Stimulated activated naive CD8-positive, alpha-beta T cell treated with anti-CD3 and anti-CD28 coated beads, Interleukin-15, Interleukin-2, amounts not matched to agents 100 U/mL and 50 U/mL, for 24 hours (primary cell): ENCODE results near the gene MRPS34.

ENCODE experiments used
- ATAC-seq: fragments of 150-1000 bp; cut with Tn5 transposase; one replicate; pipeline ENCODE4 v1.10.0; 2021
- DNase-seq: peaks from one replicate; pipeline ENCODE4 v3.0.0; 2021

MRPS34 gene

DNA sequence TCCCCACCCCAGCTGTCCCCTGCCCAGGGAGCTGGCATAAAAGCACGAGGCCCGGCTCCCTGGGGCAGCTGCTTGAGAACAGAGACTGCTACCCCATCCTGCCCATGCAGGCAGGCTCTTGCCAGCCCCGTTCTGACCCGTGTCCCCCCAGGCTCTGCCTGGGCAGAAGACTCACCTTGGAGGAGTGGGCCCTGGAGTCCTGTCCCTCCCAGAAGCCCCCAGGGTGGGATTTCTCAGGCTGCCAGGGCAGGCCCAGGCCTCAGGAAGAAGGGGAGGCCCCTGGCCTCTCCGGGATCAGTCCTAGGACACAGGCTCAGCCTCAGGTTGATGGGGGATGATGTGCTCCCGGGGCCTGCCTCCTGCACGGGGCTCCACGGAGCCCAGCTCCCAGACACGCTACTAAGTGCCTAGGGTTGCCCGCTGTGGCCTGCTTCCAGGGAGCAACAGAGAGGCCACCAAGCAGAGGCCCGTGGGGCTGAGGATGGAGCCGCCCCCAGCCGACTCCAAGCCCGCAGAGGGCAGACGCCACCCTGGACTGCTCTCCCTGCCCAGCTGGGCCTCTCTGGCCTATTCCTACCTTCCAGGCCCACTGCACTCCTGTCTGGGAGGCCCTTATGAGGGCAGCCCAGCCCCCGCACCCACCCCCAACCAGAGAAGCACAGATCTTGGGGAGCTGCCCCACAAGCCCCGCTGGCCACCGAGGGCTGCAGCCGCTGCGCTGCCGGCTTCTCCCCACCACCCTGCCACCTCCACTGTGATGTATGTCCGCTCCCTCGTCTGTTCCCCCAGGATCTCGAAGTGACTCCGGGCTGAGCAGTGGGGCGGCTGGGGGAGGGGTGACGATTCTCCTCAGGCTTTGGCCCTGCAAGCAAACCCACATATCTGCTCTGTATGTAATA lies 3.3 kb downstream of the MRPS34 start:
- ATAC-seq (no peak), DNase-seq (no peak)

DNA sequence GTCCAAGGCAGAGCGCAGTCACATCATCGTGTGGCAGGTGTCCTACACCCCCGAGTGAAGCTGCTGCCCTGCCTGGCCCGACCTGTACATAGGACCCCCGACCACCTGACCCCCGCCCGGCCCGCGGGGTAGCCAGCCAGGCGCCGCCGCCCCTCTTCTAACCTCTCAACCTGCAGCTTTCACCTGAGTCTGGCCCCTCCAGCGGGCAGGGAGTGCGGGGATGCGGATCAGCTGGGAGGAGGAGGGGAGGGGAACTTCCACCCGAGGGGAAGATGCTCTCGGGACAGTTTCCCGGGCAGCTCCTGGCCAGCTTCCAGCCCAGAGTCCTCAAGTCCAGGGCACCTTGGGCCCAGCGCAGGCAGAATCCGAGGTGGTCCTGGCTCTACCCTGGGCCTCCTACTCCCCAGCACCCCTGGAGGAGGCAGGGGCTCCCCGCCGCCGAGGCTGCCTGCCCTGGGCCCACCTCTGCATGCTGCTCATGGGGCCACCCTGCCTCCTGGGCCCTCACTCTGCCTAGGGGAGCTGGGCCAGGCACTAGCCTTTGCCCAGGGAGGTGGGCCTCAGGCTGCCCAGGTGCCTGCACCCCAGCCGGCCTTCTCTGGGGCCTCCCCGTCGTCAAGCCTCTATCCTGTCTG lies 4.0 kb downstream of the MRPS34 start:
- ATAC-seq (no peak), DNase-seq (no peak)

DNA sequence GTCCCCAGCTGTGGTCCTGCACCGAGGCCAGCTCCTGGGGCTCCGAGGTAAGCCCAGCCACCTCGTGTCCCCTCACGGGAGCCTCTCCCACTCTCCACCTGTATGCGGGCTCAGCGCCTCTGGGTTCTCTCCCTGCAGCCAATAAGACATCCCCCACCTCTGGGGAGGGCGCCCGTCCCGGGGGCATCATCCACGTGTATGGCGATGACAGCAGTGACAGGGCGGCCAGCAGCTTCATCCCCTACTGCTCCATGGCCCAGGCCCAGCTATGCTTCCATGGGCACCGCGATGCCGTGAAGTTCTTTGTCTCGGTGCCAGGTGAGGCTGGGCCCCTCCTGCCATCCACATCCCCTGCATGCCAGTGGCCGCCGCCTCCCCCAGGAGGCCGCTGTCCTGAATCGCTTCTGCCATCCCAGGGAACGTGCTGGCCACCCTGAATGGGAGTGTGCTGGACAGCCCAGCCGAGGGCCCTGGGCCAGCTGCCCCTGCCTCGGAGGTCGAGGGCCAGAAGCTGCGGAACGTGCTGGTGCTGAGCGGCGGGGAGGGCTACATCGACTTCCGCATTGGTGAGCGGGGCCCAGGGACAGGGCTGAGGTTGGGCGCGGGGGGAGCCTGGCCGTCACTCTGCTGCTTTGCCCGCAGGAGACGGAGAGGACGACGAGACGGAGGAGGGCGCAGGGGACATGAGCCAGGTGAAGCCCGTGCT lies 4.7 kb downstream of the MRPS34 start:
- no peak for ATAC-seq
- no peak for DNase-seq

DNA sequence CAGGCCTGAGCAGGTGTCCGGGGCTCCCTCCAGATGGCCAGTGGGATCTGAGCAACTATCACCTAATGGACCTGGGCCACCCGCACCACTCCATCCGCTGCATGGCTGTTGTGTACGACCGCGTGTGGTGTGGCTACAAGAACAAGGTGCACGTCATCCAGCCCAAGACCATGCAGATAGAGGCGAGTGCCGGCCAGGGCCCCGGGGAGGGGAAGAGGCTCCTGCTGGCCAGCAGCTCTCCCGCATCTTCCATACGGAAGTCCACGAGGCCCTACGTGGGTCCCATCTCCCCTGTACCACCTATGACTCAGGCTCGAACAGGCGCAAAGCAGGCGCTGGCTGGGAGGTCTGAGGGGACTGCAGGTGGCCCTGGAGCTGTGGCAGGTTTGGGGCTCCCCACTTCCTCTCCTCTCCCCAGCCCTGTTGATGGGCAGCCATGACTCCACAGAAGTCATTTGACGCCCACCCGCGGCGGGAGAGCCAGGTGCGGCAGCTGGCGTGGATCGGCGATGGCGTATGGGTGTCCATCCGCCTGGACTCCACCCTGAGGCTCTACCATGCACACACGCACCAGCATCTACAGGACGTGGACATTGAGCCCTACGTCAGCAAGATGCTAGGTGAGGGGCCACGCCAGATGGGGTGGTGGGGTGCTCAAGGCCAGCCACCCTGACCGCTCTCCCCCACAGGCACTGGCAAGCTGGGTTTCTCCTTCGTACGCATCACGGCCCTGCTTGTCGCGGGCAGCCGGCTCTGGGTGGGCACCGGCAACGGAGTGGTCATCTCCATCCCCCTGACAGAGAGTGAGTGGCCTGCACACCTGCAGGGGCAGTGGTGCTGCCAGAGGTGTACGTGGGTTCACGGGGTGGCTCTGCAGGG lies 5.6 kb downstream of the MRPS34 start:
- ATAC-seq (no peak), DNase-seq (no peak)

DNA sequence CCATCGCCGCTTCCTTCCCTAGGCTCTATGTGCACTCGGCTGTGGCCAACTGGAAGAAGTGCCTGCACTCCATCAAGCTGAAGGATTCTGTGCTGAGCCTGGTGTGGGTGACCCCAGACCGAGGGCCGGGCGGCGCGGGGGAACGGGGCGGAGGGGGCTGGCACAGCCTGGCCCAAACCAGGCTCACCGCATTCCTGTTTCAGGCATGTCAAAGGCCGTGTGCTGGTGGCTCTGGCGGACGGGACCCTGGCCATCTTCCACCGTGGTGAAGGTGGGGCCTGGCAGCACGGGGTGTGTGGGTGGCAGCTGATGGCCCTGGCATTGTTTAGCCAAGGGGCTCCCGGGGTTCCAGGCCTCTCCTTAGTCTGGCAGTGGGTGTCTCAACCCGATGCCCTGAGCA lies 6.2 kb downstream of the MRPS34 start:
- ATAC-seq, result no peak

GRCh38 chr16:1766231-1766630 lies 6.7 kb downstream of the MRPS34 start:
- ATAC-seq, result no peak
- DNase-seq, result no peak

More for the DNA sequence above, 6.2 kb downstream of the MRPS34 start:
- no peak for DNase-seq

DNA sequence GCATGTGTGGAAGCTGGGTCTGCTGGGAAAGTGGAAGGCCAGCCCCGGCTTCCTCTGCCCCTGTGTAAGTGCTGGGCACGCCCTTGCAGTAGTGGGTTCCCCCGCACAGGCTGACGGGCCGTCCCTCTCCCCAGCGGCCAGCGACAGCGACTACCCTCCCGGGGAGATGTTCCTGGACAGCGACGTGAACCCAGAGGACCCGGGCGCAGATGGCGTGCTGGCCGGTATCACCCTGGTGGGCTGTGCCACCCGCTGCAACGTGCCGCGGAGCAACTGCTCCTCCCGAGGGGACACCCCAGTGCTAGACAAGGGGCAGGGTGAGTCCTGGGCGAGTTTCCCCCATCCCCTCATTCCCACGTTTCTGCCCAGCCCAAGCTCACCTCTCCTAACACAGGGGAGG lies 7.1 kb downstream of the MRPS34 start:
- no peak for ATAC-seq
- no peak for DNase-seq

- DNase-seq, result no peak
- ATAC-seq, result no peak
Measured at GRCh38 chr16:1764971-1765370, 8.0 kb downstream of the MRPS34 start.

GRCh38 chr16:1763521-1764511 lies 9.1 kb downstream of the MRPS34 start:
- DNase-seq, result no peak

GRCh38 chr16:1762879-1763520 lies 9.9 kb downstream of the MRPS34 start:
- DNase-seq (no peak), ATAC-seq (no peak)

More at GRCh38 chr16:1763521-1764511, 9.1 kb downstream of the MRPS34 start:
- no peak for ATAC-seq

GRCh38 chr16:1762196-1762878 lies 10.6 kb downstream of the MRPS34 start:
- ATAC-seq, result no peak
- DNase-seq, result no peak

DNA sequence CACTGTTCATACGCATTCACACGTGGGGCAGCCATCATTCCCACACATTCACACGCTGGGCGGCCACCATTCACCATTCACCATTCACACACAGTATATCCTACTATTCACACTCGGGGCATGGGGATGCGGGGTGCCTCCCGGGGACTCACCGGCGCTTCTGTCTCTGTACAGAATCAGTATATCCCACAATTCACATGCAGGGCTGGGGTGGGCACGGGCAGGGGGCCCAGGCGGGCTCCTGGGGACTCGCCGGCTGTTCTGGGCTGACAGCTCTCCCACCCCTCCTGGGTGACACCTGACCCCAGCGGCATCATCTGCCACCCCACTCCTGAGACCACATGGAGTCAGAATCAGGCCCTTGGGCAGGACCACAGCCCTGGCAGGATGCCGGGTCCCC lies 11.2 kb downstream of the MRPS34 start:
- ATAC-seq (no peak), DNase-seq (no peak)

DNA sequence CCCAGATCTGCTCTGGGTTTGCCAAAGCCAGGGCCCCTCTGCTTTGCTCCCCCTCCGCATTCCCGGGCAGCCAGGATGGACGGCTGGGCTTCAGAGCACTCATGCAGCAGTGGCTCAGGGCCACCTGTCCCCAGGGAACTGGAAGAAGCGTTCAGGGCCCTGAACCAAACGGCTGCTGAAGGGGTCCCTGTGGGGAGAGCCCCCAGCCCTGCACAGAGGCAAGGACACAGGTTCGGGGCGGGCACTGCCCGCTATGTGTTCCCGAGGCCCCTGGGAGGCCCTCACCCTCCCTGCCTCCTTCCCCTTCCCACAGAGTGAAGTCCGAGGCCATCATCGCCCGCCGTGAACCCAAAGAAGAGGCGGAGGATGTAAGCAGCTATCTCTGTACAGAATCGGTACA lies 12.0 kb downstream of the MRPS34 start:
- no peak for DNase-seq
- no peak for ATAC-seq

DNA sequence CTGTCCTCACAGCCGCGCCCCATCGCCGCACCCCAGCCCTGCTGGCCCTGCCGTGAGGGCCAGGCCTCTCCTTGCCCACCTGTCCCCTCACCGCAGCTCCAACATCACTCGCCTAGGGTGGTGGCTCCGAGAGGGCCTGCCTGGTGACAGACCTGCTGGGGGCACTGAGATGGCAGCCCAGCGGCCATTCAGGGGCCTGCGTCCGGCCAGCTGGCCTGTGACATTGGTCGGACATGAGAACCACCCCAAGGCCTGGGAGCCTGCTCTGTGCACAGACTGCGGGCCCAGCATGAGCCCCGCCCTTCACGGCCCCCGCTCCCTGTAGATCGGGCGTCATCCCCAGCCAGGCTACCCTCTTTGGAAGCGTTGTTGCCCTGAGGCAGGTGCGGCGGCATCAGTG lies 13.4 kb downstream of the MRPS34 start:
- ATAC-seq (no peak), DNase-seq (no peak)

DNA sequence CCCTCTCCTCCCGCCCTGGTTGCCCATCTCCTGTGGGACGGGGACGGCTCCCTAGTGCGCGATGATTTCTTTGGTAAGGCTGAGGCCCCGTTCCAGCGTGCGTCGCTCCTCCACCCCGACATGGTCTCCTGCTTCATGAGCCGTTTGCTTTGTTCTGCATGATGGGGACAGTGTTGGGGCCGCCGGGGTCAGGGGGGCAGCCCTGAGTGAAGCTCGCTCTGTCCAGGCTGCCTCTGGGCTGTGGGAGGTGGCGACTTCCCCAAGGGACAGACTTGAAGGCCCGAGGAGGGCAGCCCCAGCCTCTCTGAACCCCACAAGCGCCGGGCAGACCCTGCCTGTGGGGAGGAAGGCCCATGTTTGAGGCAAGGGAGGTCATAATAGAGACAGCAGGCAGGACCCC lies 14.0 kb downstream of the MRPS34 start:
- ATAC-seq (no peak), DNase-seq (no peak)

DNA sequence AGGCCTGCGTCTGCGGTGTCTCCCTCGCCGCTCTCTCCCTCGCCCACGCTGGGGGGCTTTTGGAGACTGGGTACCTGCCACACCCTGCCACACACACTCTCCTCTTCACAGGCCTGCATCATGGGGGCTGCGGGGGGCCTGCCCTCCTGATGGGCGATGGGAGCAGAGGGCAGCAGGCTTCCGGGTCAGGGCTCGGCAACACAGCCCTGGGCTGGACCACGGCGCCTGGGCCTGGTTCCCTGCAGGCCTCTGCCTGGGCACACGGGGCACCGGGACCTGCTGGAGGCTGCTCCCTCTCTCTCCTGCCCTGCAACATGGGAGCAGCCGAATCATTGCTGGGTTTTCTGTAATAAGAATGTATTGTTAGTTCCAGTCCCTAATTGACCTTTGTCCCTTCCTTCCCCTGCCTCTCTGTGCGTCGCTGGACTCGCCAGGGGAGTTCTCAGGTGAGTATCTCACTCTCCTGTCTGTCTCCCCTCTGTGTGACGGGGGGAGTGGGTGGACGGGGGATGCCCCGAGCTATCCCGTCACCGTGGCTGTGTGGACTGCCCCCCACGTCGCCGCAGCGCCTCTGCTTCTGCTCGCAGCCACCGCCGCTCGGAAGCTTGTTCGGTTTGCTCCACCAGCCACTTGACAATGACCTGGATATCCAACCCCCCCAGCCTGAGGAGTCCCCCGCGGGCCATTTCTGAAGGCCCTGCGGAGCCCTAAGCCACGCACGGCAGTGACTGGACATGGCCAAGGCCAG lies 15.0 kb downstream of the MRPS34 start:
- DNase-seq (no peak), ATAC-seq (no peak)

DNA sequence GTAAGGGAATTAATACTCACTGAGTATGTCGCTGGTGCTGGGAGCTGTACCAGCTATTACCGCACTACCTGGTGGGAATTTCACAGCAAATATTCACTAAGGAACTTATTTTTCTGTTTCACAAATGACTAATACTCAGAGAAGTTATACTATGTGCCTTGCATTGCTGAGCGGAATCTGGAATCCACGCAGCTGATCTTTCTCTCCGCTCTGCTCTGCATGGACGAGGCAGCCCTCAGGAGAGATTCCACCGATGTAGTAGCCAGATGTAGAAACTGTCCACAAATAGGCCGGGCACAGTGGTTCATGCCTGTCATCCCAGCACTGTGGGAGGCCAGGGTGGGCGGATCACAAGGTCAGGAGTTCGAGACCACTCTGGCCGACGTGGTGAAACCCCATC lies 18.7 kb downstream of the MRPS34 start:
- ATAC-seq (no peak), DNase-seq (no peak)

DNA sequence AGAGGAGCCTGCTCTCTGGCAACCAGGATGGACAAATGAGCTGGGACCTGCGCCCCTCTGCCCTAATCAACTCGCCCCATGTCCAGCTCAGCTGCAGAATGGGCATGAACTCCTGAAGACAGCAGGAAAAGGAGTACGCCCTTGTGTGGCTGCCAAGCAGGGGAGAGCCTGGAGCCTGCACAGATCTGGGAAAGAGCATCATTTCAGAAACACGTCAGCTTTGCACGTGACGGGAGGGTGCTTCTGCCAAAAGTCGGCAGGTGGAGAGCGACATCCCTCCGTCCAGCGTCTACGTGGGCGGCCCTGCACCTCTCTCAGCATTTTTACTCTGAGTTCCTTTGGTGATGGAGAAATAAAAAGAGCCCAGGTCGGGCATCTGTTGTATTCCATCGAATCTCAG lies 20.1 kb downstream of the MRPS34 start:
- DNase-seq (no peak), ATAC-seq (no peak)

DNA sequence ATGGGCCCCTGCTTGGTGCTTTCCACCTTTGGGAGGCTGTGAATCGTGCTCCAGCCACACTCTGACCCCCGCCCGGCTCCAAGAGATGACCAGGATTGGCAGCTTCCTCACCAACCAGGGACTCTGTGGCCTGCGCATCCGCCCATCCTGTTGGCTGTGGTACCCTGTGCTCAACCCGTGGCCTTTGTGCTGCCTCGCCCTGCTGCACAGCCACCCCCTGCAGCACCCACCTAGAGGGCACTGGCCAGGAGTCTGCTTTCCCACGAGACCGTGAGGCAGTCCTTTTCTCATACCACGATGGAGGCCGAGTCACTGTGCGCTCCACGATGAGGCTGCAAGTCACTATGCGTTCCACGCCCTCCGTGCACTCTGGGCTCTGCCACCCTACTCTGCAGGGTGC lies 21.0 kb downstream of the MRPS34 start:
- no peak for ATAC-seq

More for the DNA sequence above, 21.0 kb downstream of the MRPS34 start:
- no peak for DNase-seq
